ENCODE results near the gene GNG2. TPM values are rescaled to one million over a fixed set of nuclear protein-coding genes. Genes with fewer than 3 reads are reported as not detected.
A peak's percentile ranks its signal among the peaks of the same experiment; 100 is the strongest.

GNG2 gene
- total RNA-seq, 5 donors from 2014 or later (not counting 1 experiment from before 2014, with no cell fraction given), result 82.2 to 197 (median 99.0) TPM

- POLR2A ChIA-PET, result interaction anchor here (0.7 to 0.8 kb wide), 3 partner anchors 15 to 686 kb away, joined by 3 to 4 read pairs (median 3); no protein-coding TSS in a partner anchor
- Mint-ChIP-seq H3K4me1 (peaks cover 13 to 19% (median 19%) of the 10 kb centered on the region in 3 donors), H3K27me3 (no peaks in the 10 kb centered on the region), H3K9me3 (no peaks in the 10 kb centered on the region), H3K36me3 (peaks cover 30% of the 10 kb centered on the region), H3K27ac (peak overlapping the region in 1 of 2 donors; percentile 2), H3K4me3 (no peak overlapping the region)
- CTCF ChIA-PET, result interaction anchor here (0.6 to 1.8 kb wide), 3 partner anchors 11 to 45 kb away, joined by 3 to 6 read pairs (median 3); no protein-coding TSS in a partner anchor
- peaks cover 2 to 3% of the 10 kb centered on the region in 2 experiments for H3K4me1 ChIP-seq (ENCODE audit: control insufficient read depth in 1 of 2, extremely low read depth in 1 of 2, insufficient read depth in 2 of 2, low read length in 2 of 2)
- peaks cover 0 to 53% of the 10 kb centered on the region in 2 donors for H3K36me3 ChIP-seq (ENCODE audit: control insufficient read depth in 2 of 2, extremely low read depth in 1 of 2, insufficient read depth in 1 of 2, low read length in 1 of 2)
- no CpG with 5 or more reads among the region's 2 CpGs for WGBS (ENCODE audit: insufficient coverage)
- no peaks in the 10 kb centered on the region for H3K9me3 ChIP-seq
- no peak overlapping the region for H3K4me3 ChIP-seq (ENCODE audit: control insufficient read depth in 1 of 2, extremely low read depth in 1 of 2, low read length in 1 of 2)
- ATAC-seq (replicated peaks in 1 of 4), result no peak
- no peak overlapping the region for H3K27ac ChIP-seq (ENCODE audit: low read length)
- H3K27me3 ChIP-seq (replicated peaks in 1 of 2; ENCODE audit: control insufficient read depth in 2 of 2, extremely low read depth in 1 of 2, insufficient read depth in 2 of 2, low read length in 1 of 2), result no peaks in the 10 kb centered on the region
- DNase-seq, result no peak
Measured at GRCh38 chr14:51967521-51967920, 107.1 kb downstream of the GNG2 start.

GRCh38 chr14:51969852-51970540 is 109.6 kb downstream of the GNG2 start:
- ATAC-seq (replicated peaks in 1 of 4) (peak in 1 of 4 experiments; percentile 38), DNase-seq (no peak)
- H3K36me3 ChIP-seq (ENCODE audit: control insufficient read depth in 2 of 2, extremely low read depth in 1 of 2, insufficient read depth in 1 of 2, low read length in 1 of 2), result peaks cover 0 to 42% of the 10 kb centered on the region in 2 donors
- Mint-ChIP-seq H3K27ac (peak overlapping the region in 1 of 2 donors; percentile 34), H3K9me3 (no peaks in the 10 kb centered on the region), H3K36me3 (peaks cover 20% of the 10 kb centered on the region), H3K4me1 (peaks cover 0 to 5% (median 0%) of the 10 kb centered on the region in 3 donors), H3K4me3 (no peak overlapping the region), H3K27me3 (no peaks in the 10 kb centered on the region)
- no peaks in the 10 kb centered on the region for H3K27me3 ChIP-seq (replicated peaks in 1 of 2; ENCODE audit: control insufficient read depth in 2 of 2, extremely low read depth in 1 of 2, insufficient read depth in 2 of 2, low read length in 1 of 2)
- H3K27ac ChIP-seq (ENCODE audit: low read length), result no peak overlapping the region
- peaks cover 0 to under 1% of the 10 kb centered on the region in 2 experiments for H3K4me1 ChIP-seq (ENCODE audit: control insufficient read depth in 1 of 2, extremely low read depth in 1 of 2, insufficient read depth in 2 of 2, low read length in 2 of 2)
- no peaks in the 10 kb centered on the region for H3K9me3 ChIP-seq
- H3K4me3 ChIP-seq (ENCODE audit: control insufficient read depth in 1 of 2, extremely low read depth in 1 of 2, low read length in 1 of 2), result no peak overlapping the region
- CTCF ChIA-PET, result interaction anchor here (0.6 to 1.0 kb wide), 4 partner anchors 8 to 1344 kb away, joined by 3 to 4 read pairs (median 4); no protein-coding TSS in a partner anchor
- 85% methylated on average over 4 of the region's 6 CpGs for WGBS (ENCODE audit: insufficient coverage)
- POLR2A ChIA-PET, result no interaction called here

- Mint-ChIP-seq H3K4me3 (no peak overlapping the region), H3K36me3 (peaks cover 12% of the 10 kb centered on the region), H3K27me3 (no peaks in the 10 kb centered on the region), H3K27ac (no peak overlapping the region), H3K4me1 (peaks cover 0 to 2% (median 0%) of the 10 kb centered on the region in 3 donors), H3K9me3 (no peaks in the 10 kb centered on the region)
- H3K27ac ChIP-seq (ENCODE audit: low read length), result no peak overlapping the region
- H3K4me3 ChIP-seq (ENCODE audit: control insufficient read depth in 1 of 2, extremely low read depth in 1 of 2, low read length in 1 of 2), result no peak overlapping the region
- DNase-seq (no peak), ATAC-seq (replicated peaks in 1 of 4) (no peak)
- CTCF ChIA-PET, result interaction anchor here in 1 of 2 donors (0.7 kb wide), 1 partner anchor 20 kb away, joined by 3 read pairs; no protein-coding TSS in a partner anchor
- H3K9me3 ChIP-seq, result no peaks in the 10 kb centered on the region
- 91% methylated on average over 6 of the region's 7 CpGs for WGBS (ENCODE audit: insufficient coverage)
- POLR2A ChIA-PET, result no interaction called here
- H3K36me3 ChIP-seq (ENCODE audit: control insufficient read depth in 2 of 2, extremely low read depth in 1 of 2, insufficient read depth in 1 of 2, low read length in 1 of 2), result peaks cover 0 to 18% of the 10 kb centered on the region in 2 donors
- no peaks in the 10 kb centered on the region for H3K4me1 ChIP-seq (ENCODE audit: control insufficient read depth in 1 of 2, extremely low read depth in 1 of 2, insufficient read depth in 2 of 2, low read length in 2 of 2)
- no peaks in the 10 kb centered on the region for H3K27me3 ChIP-seq (replicated peaks in 1 of 2; ENCODE audit: control insufficient read depth in 2 of 2, extremely low read depth in 1 of 2, insufficient read depth in 2 of 2, low read length in 1 of 2)
Measured at GRCh38 chr14:51972566-51972965, 112.2 kb downstream of the GNG2 start.

GRCh38 chr14:51977075-51977474 is 116.7 kb downstream of the GNG2 start:
- Mint-ChIP-seq H3K36me3 (no peaks in the 10 kb centered on the region), H3K4me1 (peaks cover 5 to 6% (median 6%) of the 10 kb centered on the region in 3 donors), H3K27me3 (no peaks in the 10 kb centered on the region), H3K27ac (no peak overlapping the region), H3K9me3 (no peaks in the 10 kb centered on the region), H3K4me3 (no peak overlapping the region)
- POLR2A ChIA-PET, result interaction anchor here in 1 of 2 donors (0.5 kb wide), 1 partner anchor 15 kb away, joined by 3 read pairs; no protein-coding TSS in a partner anchor
- ATAC-seq (replicated peaks in 1 of 4) (no peak), DNase-seq (no peak)
- Histone ChIP-seq H3K27me3 (replicated peaks in 1 of 2; ENCODE audit: control insufficient read depth in 2 of 2, extremely low read depth in 1 of 2, insufficient read depth in 2 of 2, low read length in 1 of 2) (peaks cover 0 to 2% of the 10 kb centered on the region in 2 experiments), H3K4me1 (ENCODE audit: control insufficient read depth in 1 of 2, extremely low read depth in 1 of 2, insufficient read depth in 2 of 2, low read length in 2 of 2) (peaks cover 2 to 6% of the 10 kb centered on the region in 2 experiments), H3K27ac (ENCODE audit: low read length) (no peak overlapping the region), H3K36me3 (ENCODE audit: control insufficient read depth in 2 of 2, extremely low read depth in 1 of 2, insufficient read depth in 1 of 2, low read length in 1 of 2) (no peaks in the 10 kb centered on the region), H3K9me3 (no peaks in the 10 kb centered on the region), H3K4me3 (ENCODE audit: control insufficient read depth in 1 of 2, extremely low read depth in 1 of 2, low read length in 1 of 2) (no peak overlapping the region)
- CTCF ChIA-PET, result interaction anchor here (0.9 to 2.1 kb wide), 4 partner anchors 18 to 323 kb away, joined by 3 to 10 read pairs (median 4); no protein-coding TSS in a partner anchor
- WGBS (ENCODE audit: insufficient coverage), result 92% methylated on average over 4 of the region's 5 CpGs

- no peak overlapping the region for H3K27ac ChIP-seq (ENCODE audit: low read length)
- DNase-seq (no peak), ATAC-seq (replicated peaks in 1 of 4) (no peak)
- H3K27me3 ChIP-seq (replicated peaks in 1 of 2; ENCODE audit: control insufficient read depth in 2 of 2, extremely low read depth in 1 of 2, insufficient read depth in 2 of 2, low read length in 1 of 2), result peaks cover 0 to 2% of the 10 kb centered on the region in 2 experiments
- ChIA-PET CTCF (interaction anchor here (0.5 to 3.6 kb wide), 31 partner anchors 9 to 1752 kb away, joined by 3 to 10 read pairs (median 4); partner anchors contain the start of gene GNG2 (in 2 of the 2)), POLR2A (interaction anchor here in 1 of 2 donors (0.6 to 1.1 kb wide), 3 partner anchors 27 to 111 kb away, joined by 3 read pairs; no protein-coding TSS in a partner anchor)
- Mint-ChIP-seq H3K36me3 (no peaks in the 10 kb centered on the region), H3K27me3 (no peaks in the 10 kb centered on the region), H3K9me3 (no peaks in the 10 kb centered on the region), H3K4me1 (peaks cover 5 to 6% (median 6%) of the 10 kb centered on the region in 3 donors), H3K4me3 (no peak overlapping the region), H3K27ac (no peak overlapping the region)
- H3K9me3 ChIP-seq, result no peaks in the 10 kb centered on the region
- H3K4me3 ChIP-seq (ENCODE audit: control insufficient read depth in 1 of 2, extremely low read depth in 1 of 2, low read length in 1 of 2), result no peak overlapping the region
- no peaks in the 10 kb centered on the region for H3K36me3 ChIP-seq (ENCODE audit: control insufficient read depth in 2 of 2, extremely low read depth in 1 of 2, insufficient read depth in 1 of 2, low read length in 1 of 2)
- H3K4me1 ChIP-seq (ENCODE audit: control insufficient read depth in 1 of 2, extremely low read depth in 1 of 2, insufficient read depth in 2 of 2, low read length in 2 of 2), result peaks cover 2 to 6% of the 10 kb centered on the region in 2 experiments
- WGBS (ENCODE audit: insufficient coverage), result no CpG with 5 or more reads among the region's 2 CpGs
Measured at GRCh38 chr14:51978681-51979085, 118.3 kb downstream of the GNG2 start.

GRCh38 chr14:51979088-51979709 is 118.8 kb downstream of the GNG2 start:
- CTCF ChIA-PET, result interaction anchor here (0.6 to 3.6 kb wide), 30 partner anchors 9 to 719 kb away, joined by 3 to 10 read pairs (median 4); partner anchors contain the start of gene GNG2 (in 2 of the 2)

More at GRCh38 chr14:51979088-51979709, 118.8 kb downstream of the GNG2 start:
- POLR2A ChIA-PET, result interaction anchor here in 1 of 2 donors (0.6 to 1.1 kb wide), 3 partner anchors 27 to 112 kb away, joined by 3 read pairs; no protein-coding TSS in a partner anchor
- 31% methylated on average over 17 of the region's 17 CpGs for WGBS (ENCODE audit: insufficient coverage)
- Histone ChIP-seq H3K27ac (ENCODE audit: low read length) (no peak overlapping the region), H3K4me3 (ENCODE audit: control insufficient read depth in 1 of 2, extremely low read depth in 1 of 2, low read length in 1 of 2) (no peak overlapping the region), H3K27me3 (replicated peaks in 1 of 2; ENCODE audit: control insufficient read depth in 2 of 2, extremely low read depth in 1 of 2, insufficient read depth in 2 of 2, low read length in 1 of 2) (peaks cover 0 to 2% of the 10 kb centered on the region in 2 experiments), H3K36me3 (ENCODE audit: control insufficient read depth in 2 of 2, extremely low read depth in 1 of 2, insufficient read depth in 1 of 2, low read length in 1 of 2) (no peaks in the 10 kb centered on the region), H3K9me3 (no peaks in the 10 kb centered on the region), H3K4me1 (ENCODE audit: control insufficient read depth in 1 of 2, extremely low read depth in 1 of 2, insufficient read depth in 2 of 2, low read length in 2 of 2) (peaks cover 2 to 6% of the 10 kb centered on the region in 2 experiments)
- Mint-ChIP-seq H3K4me3 (no peak overlapping the region), H3K4me1 (peaks cover 5 to 6% (median 6%) of the 10 kb centered on the region in 3 donors), H3K27ac (no peak overlapping the region), H3K9me3 (no peaks in the 10 kb centered on the region), H3K36me3 (no peaks in the 10 kb centered on the region), H3K27me3 (no peaks in the 10 kb centered on the region)
- DNase-seq (peak; percentile 41 to 89 (median 75)), ATAC-seq (replicated peaks in 1 of 4) (peak; percentile 67 to 86 (median 78))
